Lung (tissue), 12 donors: ENCODE measurements around the gene AUTS2. TPM values are rescaled to one million over a fixed set of nuclear protein-coding genes. Genes with fewer than 3 reads are reported as not detected.

Experiments used
- ATAC-seq: fragments of 200-7000 bp; cut with Tn5 transposase; one replicate; pipeline ENCODE4 v1.9.1; 2020; ENCODE audit warnings: moderate number of reproducible peaks; ENCODE audit not compliant: insufficient read depth, low FRiP score
- DNase-seq, 3 donors: peaks; one replicate each; pipeline ENCODE4 v3.0.0-alpha.2; 2013 to 2017
- H3K27ac ChIP-seq, 2 donors: one replicate each; pipeline ENCODE4 v1.5.1; 2013; ENCODE audit warnings: mild to moderate bottlenecking in 2 of 2, moderate library complexity in 2 of 2, control low read depth in 1 of 2, inconsistent platforms in 1 of 2, low read depth in 1 of 2, low read length in 1 of 2
- H3K27me3 ChIP-seq, 3 donors: one replicate each; pipeline ENCODE4 v1.5.1; 2013; ENCODE audit warnings: low read length in 2 of 3; ENCODE audit not compliant: control insufficient read depth in 3 of 3, insufficient read depth in 3 of 3
- H3K36me3 ChIP-seq, 4 donors: one replicate each; pipeline ENCODE4 v1.5.1; 2013; ENCODE audit warnings: low read length in 4 of 4, mild to moderate bottlenecking in 1 of 4, moderate library complexity in 1 of 4; ENCODE audit not compliant: control insufficient read depth in 4 of 4, insufficient read depth in 4 of 4
- H3K4me1 ChIP-seq, 5 donors: one replicate each; pipeline ENCODE4 v1.5.1; 2013; ENCODE audit warnings: low read length in 5 of 5, mild to moderate bottlenecking in 2 of 5, moderate library complexity in 1 of 5; ENCODE audit not compliant: control insufficient read depth in 5 of 5, insufficient read depth in 5 of 5
- H3K4me3 ChIP-seq: one replicate; pipeline ENCODE4 v1.5.1; 2013; ENCODE audit warnings: mild to moderate bottlenecking, control low read depth, moderate library complexity
- H3K9ac ChIP-seq, 2 donors: one replicate each; pipeline ENCODE4 v1.5.1; 2013; ENCODE audit warnings: low read length in 2 of 2, control low read depth in 1 of 2; ENCODE audit not compliant: insufficient read depth in 1 of 2
- H3K9me3 ChIP-seq, 4 donors: one replicate each; pipeline ENCODE4 v1.5.1; 2013; ENCODE audit warnings: low read length in 3 of 4, mild to moderate bottlenecking in 1 of 4, moderate library complexity in 1 of 4; ENCODE audit not compliant: control insufficient read depth in 4 of 4, insufficient read depth in 3 of 4
- CTCF ChIP-seq: IDR thresholded peaks from 2 replicates; pipeline ENCODE4 v1.5.1; 2012; ENCODE audit warnings: mild to moderate bottlenecking; ENCODE audit errors: control extremely low read depth, extremely low read depth
- WGBS, 2 donors: extraction: QIAGEN DNeasy Blood & Tissue Kit; methylation state at CpG; one replicate each; pipeline ENCODE4 v1.1.7; 2013; 5-methylcytosine and 5-hydroxymethylcytosine counted together
- polyA plus RNA-seq, 2 donors: library from polyadenylated mRNA; stranded (reverse); fragments of 200-250 nt; gene quantifications; one replicate each; pipeline ENCODE4 v1.2.1, GENCODE V29; 2013
- total RNA-seq, 2 donors: library from RNA; depleted of rRNA in 1 of 2; stranded (reverse); fragments of >200 nt in 1 of 2; gene quantifications; one replicate each; pipeline ENCODE4 v1.2.1, GENCODE V29; 2014 to 2021
- donor health status: control.
- donor health status: control.
- donor health status: Bipolar disorder and iron deficiency.
- donor health status: healthy.
- donor health status: DM: yes; HTN: yes; CAD: no.

The AUTS2 gene
- total and polyA plus RNA-seq, 4 donors, result 11.8 to 115 (median 40.6) TPM

GRCh38 chr7:69633122-69633831, 35.0 kb downstream of the AUTS2 start:
- 88 to 89% methylated on average over 2 of the region's 2 CpGs for WGBS, 2 donors
- DNase-seq (no peak), ATAC-seq (no peak)
- Histone ChIP-seq H3K9me3 (no peaks in the 10 kb centered on the region), H3K27me3 (no peaks in the 10 kb centered on the region), H3K36me3 (no peaks in the 10 kb centered on the region), H3K27ac (no peak overlapping the region), H3K9ac (no peak overlapping the region), H3K4me1 (peaks cover 0 to 7% (median 0%) of the 10 kb centered on the region in 5 donors), H3K4me3 (no peak overlapping the region)
- TF ChIP-seq CTCF, result no peak

GRCh38 chr7:69635555-69636185, 37.4 kb downstream of the AUTS2 start:
- no peak overlapping the region for H3K27ac ChIP-seq
- TF ChIP-seq CTCF, result no peak
- ATAC-seq, result no peak

DNA sequence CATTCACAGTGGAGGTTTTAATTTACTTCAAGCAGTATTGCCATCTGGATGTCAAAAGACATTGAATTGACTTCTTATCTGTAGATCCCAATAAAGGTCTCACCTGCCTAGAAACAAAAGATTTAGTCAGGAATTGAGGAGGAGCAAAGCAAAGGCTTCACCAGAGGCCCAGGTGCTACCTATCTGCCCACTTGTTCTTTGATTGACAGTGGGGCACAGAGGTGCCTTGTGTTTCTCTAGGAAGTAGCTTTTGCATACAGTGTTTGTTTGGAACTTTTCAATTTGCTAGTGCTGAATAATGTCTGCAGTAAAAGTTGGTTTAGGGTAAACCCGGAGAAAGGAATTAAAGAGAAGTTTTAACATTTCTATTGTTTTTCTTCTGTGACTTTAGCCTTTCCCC, 40.4 kb downstream of the AUTS2 start:
- H3K9ac ChIP-seq, result no peak overlapping the region
- peaks cover 0 to 9% (median 0%) of the 10 kb centered on the region in 5 donors for H3K4me1 ChIP-seq
- 92 to 97% methylated on average over 1 of the region's 1 CpG for WGBS, 2 donors
- H3K36me3 ChIP-seq, result no peaks in the 10 kb centered on the region
- H3K4me3 ChIP-seq, result no peak overlapping the region
- H3K27ac ChIP-seq, result no peak overlapping the region
- H3K9me3 ChIP-seq, result no peaks in the 10 kb centered on the region
- no peak for TF ChIP-seq CTCF
- no peak for DNase-seq
- H3K27me3 ChIP-seq, result no peaks in the 10 kb centered on the region
- no peak for ATAC-seq

More at GRCh38 chr7:69635555-69636185, 37.4 kb downstream of the AUTS2 start:
- Histone ChIP-seq H3K4me3 (no peak overlapping the region), H3K27me3 (no peaks in the 10 kb centered on the region), H3K9me3 (no peaks in the 10 kb centered on the region), H3K9ac (no peak overlapping the region), H3K36me3 (no peaks in the 10 kb centered on the region), H3K4me1 (peaks cover 0 to 3% (median under 1%) of the 10 kb centered on the region in 5 donors)
- 77 to 86% methylated on average over 4 of the region's 4 CpGs for WGBS, 2 donors
- no peak for DNase-seq
